OCI-LY3 (cell line): ENCODE measurements around the gene WDR77.

ENCODE experiments used
- EZH2phosphoT487 ChIP-seq: fragments of 200-600 bp; shearing (Covaris generic); IDR thresholded peaks from 2 replicates; pipeline ENCODE4 v1.6.1; 2018; ENCODE audit warnings: antibody characterized with exemption, mixed run types, low read depth
- TF ChIP-seq, protein P1 (sequence below): fragments of 200-600, 300-600 bp; sonication (generic); IDR thresholded peaks from 2 replicates; pipeline ENCODE4 v1.5.1; 2014; ENCODE audit warnings: antibody characterized with exemption, low read length, low read depth

DNA sequence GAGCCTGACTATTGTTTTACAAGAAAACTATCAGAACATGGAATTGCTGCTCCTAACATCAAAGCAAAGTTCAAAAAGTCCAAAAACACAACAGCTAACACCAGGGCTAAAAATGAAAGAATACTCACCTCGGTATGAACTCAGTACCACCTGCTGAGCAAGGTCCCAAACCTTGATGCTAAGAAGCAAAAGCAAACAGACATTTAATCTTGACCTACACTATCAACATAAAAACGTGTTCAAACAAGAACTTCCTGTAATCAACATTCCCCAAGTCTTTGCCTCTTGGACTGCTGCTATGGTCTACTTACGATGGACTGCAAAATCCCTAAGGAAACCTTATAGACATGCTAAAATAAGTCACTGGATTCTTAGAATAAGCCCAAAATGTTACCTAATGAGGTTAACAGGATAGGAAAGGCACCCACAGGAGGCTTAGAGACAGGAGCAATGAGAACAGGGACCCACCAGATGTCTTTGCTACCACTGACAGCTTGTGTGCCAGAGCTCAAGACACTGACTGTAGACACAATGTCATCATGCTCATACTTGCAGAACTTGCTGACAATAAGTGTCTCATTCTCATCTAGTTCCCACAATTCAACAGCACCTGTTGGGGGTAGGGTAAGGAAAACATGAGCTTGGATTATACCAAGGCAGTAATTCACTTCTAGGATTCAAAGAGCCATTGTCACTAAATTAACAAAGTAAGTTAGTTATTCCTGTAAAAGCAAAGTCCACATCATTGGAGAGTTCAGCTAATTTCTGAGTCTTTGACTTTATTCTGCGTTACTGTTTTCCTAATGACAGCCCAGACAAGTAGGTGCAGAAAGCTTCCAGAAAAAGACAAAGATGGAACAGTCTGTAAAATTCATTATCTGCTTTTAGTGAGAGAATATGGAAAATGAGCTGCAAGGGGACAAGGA, 1.8 kb downstream of the WDR77 start:
- TF ChIP-seq, protein P1, sequence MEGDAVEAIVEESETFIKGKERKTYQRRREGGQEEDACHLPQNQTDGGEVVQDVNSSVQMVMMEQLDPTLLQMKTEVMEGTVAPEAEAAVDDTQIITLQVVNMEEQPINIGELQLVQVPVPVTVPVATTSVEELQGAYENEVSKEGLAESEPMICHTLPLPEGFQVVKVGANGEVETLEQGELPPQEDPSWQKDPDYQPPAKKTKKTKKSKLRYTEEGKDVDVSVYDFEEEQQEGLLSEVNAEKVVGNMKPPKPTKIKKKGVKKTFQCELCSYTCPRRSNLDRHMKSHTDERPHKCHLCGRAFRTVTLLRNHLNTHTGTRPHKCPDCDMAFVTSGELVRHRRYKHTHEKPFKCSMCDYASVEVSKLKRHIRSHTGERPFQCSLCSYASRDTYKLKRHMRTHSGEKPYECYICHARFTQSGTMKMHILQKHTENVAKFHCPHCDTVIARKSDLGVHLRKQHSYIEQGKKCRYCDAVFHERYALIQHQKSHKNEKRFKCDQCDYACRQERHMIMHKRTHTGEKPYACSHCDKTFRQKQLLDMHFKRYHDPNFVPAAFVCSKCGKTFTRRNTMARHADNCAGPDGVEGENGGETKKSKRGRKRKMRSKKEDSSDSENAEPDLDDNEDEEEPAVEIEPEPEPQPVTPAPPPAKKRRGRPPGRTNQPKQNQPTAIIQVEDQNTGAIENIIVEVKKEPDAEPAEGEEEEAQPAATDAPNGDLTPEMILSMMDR: no peak
- TF ChIP-seq EZH2phosphoT487: no peak
